Panc1 (cell line): ENCODE data around the gene GPD1. TPM values are rescaled to one million over a fixed set of nuclear protein-coding genes. Genes with fewer than 3 reads are reported as not detected.

Source experiments
- ATAC-seq: fragments of 200-7000 bp; cut with Tn5 transposase; 2 replicates; pipeline ENCODE4 v1.9.1; 2020; ENCODE audit warnings: mild to moderate bottlenecking, moderate library complexity
- BruUV-seq: library from RNA; stranded (reverse); fragments of 400-500 nt; replicated peaks from 2 replicates; lab custom pipeline; 2021; lab: Mats Ljungman, UMichigan
- CTCF ChIA-PET: fragments of 300-600 bp; sonication (Branson Sonifier 250); formaldehyde crosslinking; loops from one replicate; lab custom pipeline; 2022; ENCODE audit warnings: antibody characterized with exemption; lab: Charles Lee
- POLR2A ChIA-PET: fragments of 300-600 bp; sonication (Branson Sonifier 250); formaldehyde crosslinking; loops from one replicate; lab custom pipeline; 2022; ENCODE audit warnings: antibody characterized with exemption; lab: Charles Lee
- DNase-seq: peaks from one replicate; pipeline ENCODE4 v3.0.0-alpha.2; 2010; ENCODE audit warnings: low read depth, low spot score
- H3K27ac ChIP-seq: 2 replicates; pipeline ENCODE4 v1.5.1; 2011; ENCODE audit warnings: mild to moderate bottlenecking, low read length, inconsistent platforms
- H3K27me3 ChIP-seq: fragments of 200-500 bp; sonication (Bioruptor generic); 2 replicates; pipeline ENCODE4 v1.6.0; 2014; ENCODE audit warnings: low read length, inconsistent platforms; ENCODE audit not compliant: control insufficient read depth, insufficient read depth
- H3K36me3 ChIP-seq: fragments of 200-500 bp; sonication (Bioruptor generic); 2 replicates; pipeline ENCODE4 v1.5.1; 2014; ENCODE audit warnings: inconsistent platforms, mild to moderate bottlenecking, low read length, moderate library complexity; ENCODE audit not compliant: control insufficient read depth, insufficient read depth
- H3K4me1 ChIP-seq: 2 replicates; pipeline ENCODE4 v1.5.1; 2011; ENCODE audit warnings: inconsistent platforms, mild to moderate bottlenecking, low read length, moderate library complexity; ENCODE audit not compliant: control insufficient read depth, insufficient read depth
- H3K4me3 ChIP-seq, 2 experiments: 2 replicates each; pipeline ENCODE4 v1.5.1; 2011 to 2012; ENCODE audit warnings: low read depth in 2 of 2, low read length in 2 of 2, mild to moderate bottlenecking in 2 of 2, inconsistent platforms in 1 of 2, moderate library complexity in 1 of 2
- H3K9me3 ChIP-seq: fragments of 200-500 bp; sonication (Bioruptor generic); 2 replicates; pipeline ENCODE4 v1.5.1; 2014; ENCODE audit warnings: low read depth, mild to moderate bottlenecking, inconsistent platforms, low read length, moderate library complexity; ENCODE audit not compliant: control insufficient read depth, insufficient read depth
- POLR2AphosphoS5 ChIP-seq: IDR thresholded peaks from 2 replicates; pipeline ENCODE4 v1.6.1; 2012; ENCODE audit warnings: mild to moderate bottlenecking, low read depth, low read length, moderate library complexity
- SIN3A ChIP-seq: IDR thresholded peaks from 2 replicates; pipeline ENCODE4 v1.6.1; 2012; ENCODE audit warnings: low read depth, mild to moderate bottlenecking, low read length, moderate library complexity, borderline replicate concordance; ENCODE audit not compliant: insufficient read depth
- TCF7L2 ChIP-seq: IDR thresholded peaks from 2 replicates; pipeline ENCODE4 v1.6.1; 2011; ENCODE audit warnings: mild to moderate bottlenecking, low read depth, low read length, inconsistent platforms
- in situ Hi-C: cut with HindIII; loops from 2 replicates; pipeline ENCODE4 v1.10.0; 2016; ENCODE audit warnings: low sequenced_read_pairs, low pct_unique_long_range_greater_than_20kb
- intact Hi-C: fragments of 100-400 bp; cut with micrococcal nuclease; formaldehyde crosslinking; loops from one replicate; pipeline ENCODE4 v1.10.0; 2022; ENCODE audit not compliant: unreplicated experiment
- total RNA-seq: library from RNA; stranded (reverse); gene quantifications from one replicate; pipeline ENCODE4 v1.2.1, GENCODE V29; 2021; ENCODE audit not compliant: unreplicated experiment
- TF ChIP-seq, protein P1 (sequence below): fragments of 450-650 bp; IDR thresholded peaks from 2 replicates; pipeline ENCODE4 v1.5.1; 2017; ENCODE audit warnings: mild to moderate bottlenecking
- TF ChIP-seq, protein P2 (sequence below), 2 experiments: IDR thresholded peaks; 2 replicates each; pipeline ENCODE4 v1.6.1; 2011 to 2012; ENCODE audit warnings: low read depth in 2 of 2, control low read depth in 1 of 2, low read length in 1 of 2, mild to moderate bottlenecking in 1 of 2, moderate library complexity in 1 of 2; ENCODE audit not compliant: insufficient read depth in 1 of 2

The GPD1 gene
- total RNA-seq, 1 experiment from 2014 or later: 0.28 TPM

DNA sequence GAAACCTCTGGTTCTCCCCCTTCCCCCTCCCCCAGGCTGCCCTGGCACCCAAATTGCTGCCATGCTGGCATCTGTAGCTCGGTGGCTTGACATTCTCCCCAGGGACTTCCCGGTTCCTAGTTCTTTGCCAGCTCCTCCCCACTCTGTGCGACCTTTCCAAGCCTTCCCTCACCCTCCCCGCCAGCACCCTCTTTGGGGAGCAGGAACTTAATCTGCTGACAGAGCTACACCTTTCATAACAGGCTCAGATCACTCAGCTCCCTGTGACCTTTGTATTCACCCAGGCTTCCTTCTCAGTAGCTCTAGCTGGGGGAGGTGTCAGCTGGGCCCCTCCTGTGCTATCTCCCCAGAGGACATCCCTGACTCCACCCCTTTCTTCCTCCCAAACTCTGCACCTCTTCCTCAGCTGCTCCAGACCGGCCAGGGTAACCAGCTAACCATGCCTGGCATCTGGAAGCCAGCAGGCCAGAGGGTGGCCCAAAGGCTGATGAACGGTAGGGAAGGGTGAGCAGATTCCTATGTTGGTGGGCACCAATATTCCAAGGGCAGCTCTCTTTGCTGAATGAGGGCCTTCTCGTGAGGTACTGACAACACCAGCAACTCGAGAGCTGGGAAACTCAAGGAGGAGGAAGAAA, 6.4 kb downstream of the GPD1 start:
- no peaks in the 10 kb centered on the region for H3K9me3 ChIP-seq
- BruUV-seq: no TSS peak
- DNase-seq (no peak), ATAC-seq (no peak)
- no peaks in the 10 kb centered on the region for H3K36me3 ChIP-seq
- H3K27me3 ChIP-seq: no peaks in the 10 kb centered on the region
- ChIA-PET CTCF (interaction anchor here (0.7 to 2.6 kb wide), 6 partner anchors 9 to 144 kb away, joined by 3 to 15 read pairs (median 8); partner anchors contain the start of gene SMARCD1), POLR2A (interaction anchor here (0.6 to 1.3 kb wide), 4 partner anchors 25 to 1896 kb away, joined by 3 to 13 read pairs (median 6); partner anchors contain the start of gene SMARCD1)
- intact Hi-C loops: loop anchor here (5.0 kb wide), 1 partner anchor 57 kb away; the partner anchor contains the start of gene CERS5
- TF ChIP-seq, protein P1, sequence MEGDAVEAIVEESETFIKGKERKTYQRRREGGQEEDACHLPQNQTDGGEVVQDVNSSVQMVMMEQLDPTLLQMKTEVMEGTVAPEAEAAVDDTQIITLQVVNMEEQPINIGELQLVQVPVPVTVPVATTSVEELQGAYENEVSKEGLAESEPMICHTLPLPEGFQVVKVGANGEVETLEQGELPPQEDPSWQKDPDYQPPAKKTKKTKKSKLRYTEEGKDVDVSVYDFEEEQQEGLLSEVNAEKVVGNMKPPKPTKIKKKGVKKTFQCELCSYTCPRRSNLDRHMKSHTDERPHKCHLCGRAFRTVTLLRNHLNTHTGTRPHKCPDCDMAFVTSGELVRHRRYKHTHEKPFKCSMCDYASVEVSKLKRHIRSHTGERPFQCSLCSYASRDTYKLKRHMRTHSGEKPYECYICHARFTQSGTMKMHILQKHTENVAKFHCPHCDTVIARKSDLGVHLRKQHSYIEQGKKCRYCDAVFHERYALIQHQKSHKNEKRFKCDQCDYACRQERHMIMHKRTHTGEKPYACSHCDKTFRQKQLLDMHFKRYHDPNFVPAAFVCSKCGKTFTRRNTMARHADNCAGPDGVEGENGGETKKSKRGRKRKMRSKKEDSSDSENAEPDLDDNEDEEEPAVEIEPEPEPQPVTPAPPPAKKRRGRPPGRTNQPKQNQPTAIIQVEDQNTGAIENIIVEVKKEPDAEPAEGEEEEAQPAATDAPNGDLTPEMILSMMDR: no peak
- no peak for TF ChIP-seq SIN3A
- TF ChIP-seq, protein P2, sequence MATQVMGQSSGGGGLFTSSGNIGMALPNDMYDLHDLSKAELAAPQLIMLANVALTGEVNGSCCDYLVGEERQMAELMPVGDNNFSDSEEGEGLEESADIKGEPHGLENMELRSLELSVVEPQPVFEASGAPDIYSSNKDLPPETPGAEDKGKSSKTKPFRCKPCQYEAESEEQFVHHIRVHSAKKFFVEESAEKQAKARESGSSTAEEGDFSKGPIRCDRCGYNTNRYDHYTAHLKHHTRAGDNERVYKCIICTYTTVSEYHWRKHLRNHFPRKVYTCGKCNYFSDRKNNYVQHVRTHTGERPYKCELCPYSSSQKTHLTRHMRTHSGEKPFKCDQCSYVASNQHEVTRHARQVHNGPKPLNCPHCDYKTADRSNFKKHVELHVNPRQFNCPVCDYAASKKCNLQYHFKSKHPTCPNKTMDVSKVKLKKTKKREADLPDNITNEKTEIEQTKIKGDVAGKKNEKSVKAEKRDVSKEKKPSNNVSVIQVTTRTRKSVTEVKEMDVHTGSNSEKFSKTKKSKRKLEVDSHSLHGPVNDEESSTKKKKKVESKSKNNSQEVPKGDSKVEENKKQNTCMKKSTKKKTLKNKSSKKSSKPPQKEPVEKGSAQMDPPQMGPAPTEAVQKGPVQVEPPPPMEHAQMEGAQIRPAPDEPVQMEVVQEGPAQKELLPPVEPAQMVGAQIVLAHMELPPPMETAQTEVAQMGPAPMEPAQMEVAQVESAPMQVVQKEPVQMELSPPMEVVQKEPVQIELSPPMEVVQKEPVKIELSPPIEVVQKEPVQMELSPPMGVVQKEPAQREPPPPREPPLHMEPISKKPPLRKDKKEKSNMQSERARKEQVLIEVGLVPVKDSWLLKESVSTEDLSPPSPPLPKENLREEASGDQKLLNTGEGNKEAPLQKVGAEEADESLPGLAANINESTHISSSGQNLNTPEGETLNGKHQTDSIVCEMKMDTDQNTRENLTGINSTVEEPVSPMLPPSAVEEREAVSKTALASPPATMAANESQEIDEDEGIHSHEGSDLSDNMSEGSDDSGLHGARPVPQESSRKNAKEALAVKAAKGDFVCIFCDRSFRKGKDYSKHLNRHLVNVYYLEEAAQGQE (IDR thresholded peaks at IDR 0.05; ENCODE audit: insufficient read depth in 1 of 2, low read depth in 2 of 2, low read length in 1 of 2): no peak
- TF ChIP-seq POLR2AphosphoS5: no peak
- no peak for TF ChIP-seq TCF7L2
- H3K4me1 ChIP-seq: peaks cover 15% of the 10 kb centered on the region
- H3K4me3 ChIP-seq: no peak overlapping the region
- H3K27ac ChIP-seq: peak overlapping the region; percentile 65
- in situ Hi-C loops: no loop called here

DNA sequence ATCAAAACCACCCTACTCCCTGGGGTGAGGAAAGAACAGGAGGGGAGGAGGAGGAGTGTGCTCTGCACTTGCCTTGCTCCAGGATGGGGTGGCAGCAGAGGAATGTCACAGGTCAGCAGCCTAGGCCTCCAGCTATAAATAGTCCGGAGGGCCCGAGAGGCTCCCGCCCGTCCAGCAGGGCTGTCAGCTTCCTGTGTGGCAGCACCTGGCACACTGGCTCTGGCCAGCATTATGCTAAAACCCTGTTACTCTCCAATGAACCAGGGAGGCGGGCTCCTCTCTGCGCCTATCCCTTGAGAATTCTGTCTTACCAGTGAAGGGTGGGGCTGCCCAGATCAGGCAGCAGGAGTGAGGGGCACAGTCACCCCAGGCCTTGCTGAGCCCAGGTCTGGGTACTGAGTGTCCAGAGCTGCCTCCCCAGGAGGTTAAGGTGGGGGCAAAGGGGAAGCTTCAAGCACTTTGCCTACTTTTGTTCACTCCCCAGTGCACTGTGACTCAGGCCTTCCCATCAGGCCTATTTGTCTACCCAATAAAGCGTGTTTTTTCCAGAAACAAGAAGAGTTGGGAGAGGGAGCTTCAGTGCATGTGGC, 7.0 kb downstream of the GPD1 start:
- in situ Hi-C loops: no loop called here
- Histone ChIP-seq H3K27me3 (no peaks in the 10 kb centered on the region), H3K4me1 (peaks cover 15% of the 10 kb centered on the region), H3K27ac (peak overlapping the region; percentile 65), H3K36me3 (no peaks in the 10 kb centered on the region), H3K4me3 (0 out of 4 replicates have a peak overlapping the region, but pooled peaks of 1 of the 2 experiments have one; percentile 40), H3K9me3 (no peaks in the 10 kb centered on the region)
- DNase-seq: no peak
- ATAC-seq: no peak
- TF ChIP-seq POLR2AphosphoS5: no peak
- no peak for TF ChIP-seq SIN3A
- TF ChIP-seq, protein P2 (IDR thresholded peaks at IDR 0.05; ENCODE audit: insufficient read depth in 1 of 2, low read depth in 2 of 2, low read length in 1 of 2): no peak
- TF ChIP-seq, protein P1: no peak
- no peak for TF ChIP-seq TCF7L2
- BruUV-seq: no TSS peak
- CTCF ChIA-PET: interaction anchor here (0.6 to 2.6 kb wide), 9 partner anchors 10 to 1276 kb away, joined by 3 to 15 read pairs (median 8); partner anchors contain the start of genes CERS5 and SMARCD1
- POLR2A ChIA-PET: interaction anchor here (0.6 to 1.3 kb wide), 3 partner anchors 26 to 1895 kb away, joined by 3 to 13 read pairs (median 5); partner anchors contain the start of gene SMARCD1
- intact Hi-C loops: loop anchor here (5.0 kb wide), 1 partner anchor 56 kb away; the partner anchor contains the start of gene CERS5
